Astrocyte of the cerebellum (primary cell): ENCODE results near the gene KCNMB2.

Source experiments
- DNase-seq: peaks from one replicate; pipeline ENCODE4 v3.0.0-alpha.2; 2011; ENCODE audit warnings: low read depth
- H3K4me3 ChIP-seq: 2 replicates; pipeline ENCODE4 v1.5.1; 2011; ENCODE audit warnings: mild to moderate bottlenecking, low read depth, low read length, moderate library complexity
- CTCF ChIP-seq: IDR thresholded peaks from 2 replicates; pipeline ENCODE4 v1.5.1; 2012; ENCODE audit warnings: low read length, low read depth, moderate library complexity, mild to moderate bottlenecking; ENCODE audit errors: missing control alignments
- in situ Hi-C: cut with HindIII; loops from 2 replicates; pipeline ENCODE4 v1.10.0; 2017; ENCODE audit warnings: low sequenced_read_pairs

The KCNMB2 gene

GRCh38 chr3:178712247-178712646, 176.0 kb downstream of the KCNMB2 start:
- no peak for TF ChIP-seq CTCF
- in situ Hi-C loops: no loop called here
- no peak overlapping the region for H3K4me3 ChIP-seq
- DNase-seq: no peak

- in situ Hi-C loops: no loop called here
- DNase-seq: no peak
- TF ChIP-seq CTCF: no peak
Measured at GRCh38 chr3:178714925-178715832, 178.9 kb downstream of the KCNMB2 start.

GRCh38 chr3:178718995-178719635, 182.9 kb downstream of the KCNMB2 start:
- TF ChIP-seq CTCF: no peak
- DNase-seq: no peak
- H3K4me3 ChIP-seq: no peak overlapping the region
- in situ Hi-C loops: no loop called here

More at GRCh38 chr3:178714925-178715832, 178.9 kb downstream of the KCNMB2 start:
- no peak overlapping the region for H3K4me3 ChIP-seq

- no peak overlapping the region for H3K4me3 ChIP-seq
- in situ Hi-C loops: no loop called here
- DNase-seq: no peak
- TF ChIP-seq CTCF: no peak
Measured at GRCh38 chr3:178732824-178733223, 196.6 kb downstream of the KCNMB2 start.

GRCh38 chr3:178735032-178735674, 198.9 kb downstream of the KCNMB2 start:
- no peak for TF ChIP-seq CTCF
- no peak for DNase-seq
- in situ Hi-C loops: no loop called here
- no peak overlapping the region for H3K4me3 ChIP-seq

- TF ChIP-seq CTCF: no peak
- DNase-seq: no peak
- no peak overlapping the region for H3K4me3 ChIP-seq
- in situ Hi-C loops: no loop called here
Measured at GRCh38 chr3:178736300-178736699, 200.1 kb downstream of the KCNMB2 start.
